ENCODE measurements around the gene CLEC12A. TPM values are rescaled to one million over a fixed set of nuclear protein-coding genes. Genes with fewer than 3 reads are reported as not detected.

Gene CLEC12A
- total RNA-seq, 2 donors from 2014 or later: not detected

DNA sequence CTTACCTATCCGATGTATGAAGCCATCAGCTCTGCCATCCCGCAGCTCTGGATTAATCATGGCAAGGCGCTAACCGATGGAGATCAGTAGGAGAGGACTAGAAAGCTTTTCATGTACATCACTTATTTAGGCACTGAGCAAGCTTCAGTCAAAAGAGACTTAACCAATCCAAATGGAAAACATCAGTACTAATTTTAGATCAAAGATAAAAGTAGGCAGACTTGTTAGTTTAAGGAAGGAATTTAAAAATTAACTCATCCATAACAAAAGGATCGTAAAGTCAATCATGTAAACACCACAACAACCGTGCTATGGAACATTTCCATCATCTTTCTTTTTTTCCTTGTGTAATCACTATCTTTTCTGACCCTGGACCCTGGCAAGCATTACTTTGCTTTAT lies 38.9 kb upstream of the CLEC12A start, which contains the start of gene CLEC2A:
Gene CLEC2A (minus strand): TSS at position 101 of the 400 bp plus-strand sequence. CDS start 41 bp downstream, at position 60.
- DNase-seq: no peak
- Histone ChIP-seq H3K4me3 (ENCODE audit: low read length) (no peak within 1 kb of the TSS), H3K4me1 (ENCODE audit: control insufficient read depth, insufficient read depth, low read length) (peaks cover 11% of the 10 kb centered on the region), H3K27me3 (ENCODE audit: control insufficient read depth, insufficient read depth, low read length, poor library complexity, severe bottlenecking) (no peaks in the 10 kb centered on the region), H3K36me3 (ENCODE audit: control insufficient read depth, insufficient read depth, low read length) (no peaks in the 10 kb centered on the region), H3K9ac (ENCODE audit: extremely low read depth, low read length, poor library complexity, severe bottlenecking) (no peak within 1 kb of the TSS), H3K27ac (ENCODE audit: low read depth, low read length) (no peak within 1 kb of the TSS), H3K9me3 (ENCODE audit: control insufficient read depth, low read length) (no peaks in the 10 kb centered on the region)
- TF ChIP-seq, protein P1, sequence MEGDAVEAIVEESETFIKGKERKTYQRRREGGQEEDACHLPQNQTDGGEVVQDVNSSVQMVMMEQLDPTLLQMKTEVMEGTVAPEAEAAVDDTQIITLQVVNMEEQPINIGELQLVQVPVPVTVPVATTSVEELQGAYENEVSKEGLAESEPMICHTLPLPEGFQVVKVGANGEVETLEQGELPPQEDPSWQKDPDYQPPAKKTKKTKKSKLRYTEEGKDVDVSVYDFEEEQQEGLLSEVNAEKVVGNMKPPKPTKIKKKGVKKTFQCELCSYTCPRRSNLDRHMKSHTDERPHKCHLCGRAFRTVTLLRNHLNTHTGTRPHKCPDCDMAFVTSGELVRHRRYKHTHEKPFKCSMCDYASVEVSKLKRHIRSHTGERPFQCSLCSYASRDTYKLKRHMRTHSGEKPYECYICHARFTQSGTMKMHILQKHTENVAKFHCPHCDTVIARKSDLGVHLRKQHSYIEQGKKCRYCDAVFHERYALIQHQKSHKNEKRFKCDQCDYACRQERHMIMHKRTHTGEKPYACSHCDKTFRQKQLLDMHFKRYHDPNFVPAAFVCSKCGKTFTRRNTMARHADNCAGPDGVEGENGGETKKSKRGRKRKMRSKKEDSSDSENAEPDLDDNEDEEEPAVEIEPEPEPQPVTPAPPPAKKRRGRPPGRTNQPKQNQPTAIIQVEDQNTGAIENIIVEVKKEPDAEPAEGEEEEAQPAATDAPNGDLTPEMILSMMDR (conservative IDR thresholded peaks at IDR 0.05): no peak
- Mint-ChIP-seq H3K4me1 (peaks cover 10% of the 10 kb centered on the region), H3K9me3 (no peaks in the 10 kb centered on the region), H3K36me3 (ENCODE audit: low read depth) (no peaks in the 10 kb centered on the region), H3K27ac (no peak within 1 kb of the TSS), H3K27me3 (ENCODE audit: insufficient read depth) (no peaks in the 10 kb centered on the region), H3K4me3 (no peak within 1 kb of the TSS)
- WGBS, 2 experiments (ENCODE audit: insufficient coverage in 1 of 2, insufficient read length in 1 of 2): 92 to 100% methylated on average over 3 to 6 of the region's 6 CpGs

DNA sequence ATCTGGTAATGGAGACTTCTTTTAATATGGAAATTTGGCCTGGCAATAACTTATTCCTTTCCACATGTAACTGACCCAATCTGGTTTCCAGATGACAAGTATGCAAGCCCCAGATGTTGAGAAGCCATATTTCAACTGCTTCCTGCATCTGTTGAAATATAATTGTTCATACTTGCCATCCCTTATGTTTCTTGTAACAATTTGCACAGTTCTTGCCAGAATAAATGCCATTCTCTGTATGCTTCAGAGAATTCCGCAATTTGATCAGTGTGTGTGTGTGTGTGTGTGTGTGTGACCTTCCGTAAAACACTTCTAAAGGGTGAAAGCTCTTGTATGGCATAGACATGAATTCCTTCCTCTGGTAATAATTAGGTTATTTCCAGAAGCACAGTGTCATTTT lies 37.3 kb upstream of the CLEC12A start:
- WGBS, 2 experiments (ENCODE audit: insufficient coverage in 1 of 2, insufficient read length in 1 of 2): 96% methylated on average over 2 of the region's 2 CpGs; no CpG with 5 or more reads in 1 of the 2 experiments
- TF ChIP-seq, protein P1 (conservative IDR thresholded peaks at IDR 0.05): no peak
- Mint-ChIP-seq H3K27me3 (ENCODE audit: insufficient read depth) (no peaks in the 10 kb centered on the region), H3K27ac (no peak overlapping the region), H3K9me3 (no peaks in the 10 kb centered on the region), H3K4me3 (no peak overlapping the region), H3K36me3 (ENCODE audit: low read depth) (no peaks in the 10 kb centered on the region), H3K4me1 (peaks cover 10% of the 10 kb centered on the region)
- no peak overlapping the region for H3K4me3 ChIP-seq (ENCODE audit: low read length)
- H3K4me1 ChIP-seq (ENCODE audit: control insufficient read depth, insufficient read depth, low read length): peaks cover 11% of the 10 kb centered on the region
- H3K27ac ChIP-seq (ENCODE audit: low read depth, low read length): no peak overlapping the region
- DNase-seq: no peak
- H3K9ac ChIP-seq (ENCODE audit: extremely low read depth, low read length, poor library complexity, severe bottlenecking): no peak overlapping the region
- H3K36me3 ChIP-seq (ENCODE audit: control insufficient read depth, insufficient read depth, low read length): no peaks in the 10 kb centered on the region
- H3K27me3 ChIP-seq (ENCODE audit: control insufficient read depth, insufficient read depth, low read length, poor library complexity, severe bottlenecking): no peaks in the 10 kb centered on the region
- no peaks in the 10 kb centered on the region for H3K9me3 ChIP-seq (ENCODE audit: control insufficient read depth, low read length)

DNA sequence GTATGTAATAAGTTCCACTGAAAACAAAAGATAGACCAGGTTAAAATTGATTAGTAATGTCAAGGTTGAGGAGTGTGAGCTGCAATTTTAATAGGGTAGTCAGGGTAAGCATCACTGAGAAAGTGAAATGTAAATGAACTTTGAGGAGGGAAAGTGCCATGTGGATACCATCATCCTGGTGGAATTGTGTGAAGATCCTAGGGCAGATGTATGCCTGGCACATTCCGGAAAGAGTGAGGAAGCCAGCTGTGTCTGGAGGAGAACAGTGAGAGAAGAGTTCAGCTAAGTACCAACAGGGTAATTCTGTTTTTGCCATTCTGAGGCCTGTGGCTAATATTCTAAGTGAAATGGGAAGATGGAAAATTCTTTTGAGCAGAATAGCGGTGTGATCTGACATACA lies 36.2 kb upstream of the CLEC12A start:
- Mint-ChIP-seq H3K9me3 (no peaks in the 10 kb centered on the region), H3K4me3 (no peak overlapping the region), H3K27me3 (ENCODE audit: insufficient read depth) (no peaks in the 10 kb centered on the region), H3K27ac (no peak overlapping the region), H3K36me3 (ENCODE audit: low read depth) (no peaks in the 10 kb centered on the region), H3K4me1 (peaks cover 10% of the 10 kb centered on the region)
- TF ChIP-seq, protein P1 (conservative IDR thresholded peaks at IDR 0.05): no peak
- no peaks in the 10 kb centered on the region for H3K36me3 ChIP-seq (ENCODE audit: control insufficient read depth, insufficient read depth, low read length)
- H3K27ac ChIP-seq (ENCODE audit: low read depth, low read length): no peak overlapping the region
- no peak overlapping the region for H3K4me3 ChIP-seq (ENCODE audit: low read length)
- no peaks in the 10 kb centered on the region for H3K9me3 ChIP-seq (ENCODE audit: control insufficient read depth, low read length)
- peaks cover 11% of the 10 kb centered on the region for H3K4me1 ChIP-seq (ENCODE audit: control insufficient read depth, insufficient read depth, low read length)
- DNase-seq: no peak
- H3K9ac ChIP-seq (ENCODE audit: extremely low read depth, low read length, poor library complexity, severe bottlenecking): no peak overlapping the region
- no peaks in the 10 kb centered on the region for H3K27me3 ChIP-seq (ENCODE audit: control insufficient read depth, insufficient read depth, low read length, poor library complexity, severe bottlenecking)
- WGBS, 2 experiments (ENCODE audit: insufficient coverage in 1 of 2, insufficient read length in 1 of 2): 83 to 96% methylated on average over 1 to 2 of the region's 2 CpGs
